HG02870 (cell line): ENCODE measurements around the gene TAOK1.
A peak's percentile ranks its signal among the peaks of the same experiment; 100 is the strongest.

Source experiments
- ATAC-seq: cut with Tn5 transposase; IDR thresholded peaks from one replicate; pipeline ENCODE4 v1.9.1; 2021; ENCODE audit warnings: mild to moderate bottlenecking, moderate library complexity; ENCODE audit not compliant: unreplicated experiment

The TAOK1 gene

DNA sequence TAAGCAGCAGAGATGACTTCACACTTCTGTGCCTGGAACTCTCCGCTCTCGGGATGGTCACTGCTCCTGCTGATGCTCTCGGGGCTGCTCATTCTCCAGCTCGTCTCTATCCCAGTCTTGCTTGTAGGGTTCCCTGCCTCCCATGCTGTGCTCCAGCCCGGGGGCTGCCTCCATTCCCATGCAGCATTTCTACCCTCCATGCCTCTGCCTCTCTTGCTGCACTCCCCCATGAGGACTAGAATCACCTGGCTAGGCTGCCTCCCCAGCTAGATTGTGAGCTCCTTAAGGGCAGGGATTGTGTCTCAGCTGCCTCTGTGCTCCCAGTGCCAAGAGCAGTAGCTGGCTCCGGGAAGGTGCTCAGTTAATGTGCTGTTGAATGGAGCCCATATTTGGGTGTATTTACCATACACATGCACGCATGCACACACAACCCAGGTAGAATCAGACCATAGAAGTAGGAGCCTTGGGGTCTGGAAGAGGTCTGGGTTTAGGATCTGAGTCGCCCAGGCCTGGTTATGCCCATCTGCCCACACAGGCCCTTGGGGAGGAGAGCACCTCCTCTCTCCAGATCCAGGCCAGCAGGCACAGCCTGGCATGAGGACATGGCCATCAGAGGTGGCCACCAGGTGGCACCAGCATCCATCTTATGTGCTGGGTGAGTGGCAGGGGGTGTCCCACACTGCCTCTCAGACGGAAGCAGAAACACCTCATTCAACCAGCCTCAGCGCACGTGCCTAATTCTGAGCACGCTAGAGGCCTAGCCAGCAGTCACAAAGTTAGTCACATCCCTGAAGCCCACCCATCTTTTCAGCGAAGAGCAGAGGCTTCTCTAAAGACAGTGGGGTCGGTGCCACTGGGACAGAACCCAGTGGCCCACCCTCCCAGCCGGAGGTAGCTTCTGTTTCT, 190.0 kb downstream of the TAOK1 start:
- ATAC-seq = peak; percentile 69

DNA sequence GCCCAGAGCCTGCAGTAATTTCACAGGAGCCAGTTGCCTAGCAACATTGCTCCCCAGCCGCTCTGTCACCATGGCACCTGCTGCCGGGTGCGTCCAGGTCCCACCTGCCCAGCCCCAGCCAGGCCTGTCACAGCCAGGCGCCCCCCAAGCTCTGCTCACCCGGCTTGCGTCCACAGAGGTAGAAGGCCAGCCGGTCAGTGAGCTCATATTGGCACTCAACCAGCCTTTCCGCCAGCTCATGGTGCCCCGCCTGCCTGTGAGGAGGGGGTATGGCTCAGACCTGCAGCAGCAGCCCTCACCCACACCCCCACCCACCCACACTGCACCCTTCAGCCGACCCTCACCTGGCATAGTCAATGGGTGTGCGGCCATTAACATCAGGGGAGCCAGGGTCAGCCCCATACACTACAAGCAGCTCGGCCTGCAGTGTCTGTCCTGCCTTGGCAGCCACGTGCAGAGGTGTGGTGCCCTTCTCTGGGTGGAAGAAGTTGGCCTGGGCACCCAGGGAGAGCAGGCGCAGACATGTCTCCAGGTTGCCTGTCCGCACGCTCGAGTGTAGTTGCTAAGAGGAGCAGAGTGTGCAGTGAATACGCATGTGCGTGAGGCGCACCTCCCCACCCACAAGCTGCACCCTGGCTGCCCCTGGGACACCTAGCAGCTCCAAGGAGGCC, 191.6 kb downstream of the TAOK1 start:
- no peak for ATAC-seq

DNA sequence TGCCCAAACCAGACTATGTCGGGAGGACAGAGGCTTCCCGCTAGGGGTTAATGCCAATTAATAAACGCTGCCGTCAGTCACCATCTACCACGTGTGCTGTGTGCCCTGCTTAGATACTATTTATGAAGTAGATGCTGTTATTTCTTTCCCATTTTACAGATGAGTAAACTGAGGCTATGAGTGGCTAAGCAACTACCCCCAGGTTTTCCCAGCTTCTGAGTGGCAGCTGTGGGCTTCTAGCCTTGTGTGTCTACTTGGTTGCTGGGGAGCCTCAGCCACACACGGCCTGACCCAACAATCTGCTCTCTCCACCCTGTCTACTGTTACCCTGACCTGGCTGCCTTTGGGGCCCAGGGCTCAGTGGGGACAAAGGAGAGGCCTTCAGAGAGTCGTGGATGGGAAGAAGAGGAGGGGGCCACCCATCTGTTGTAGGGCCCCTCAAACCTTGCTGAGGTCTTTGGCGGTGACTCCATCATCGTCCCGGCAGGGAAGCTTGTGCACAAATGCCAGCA, 192.1 kb downstream of the TAOK1 start:
- ATAC-seq = no peak

DNA sequence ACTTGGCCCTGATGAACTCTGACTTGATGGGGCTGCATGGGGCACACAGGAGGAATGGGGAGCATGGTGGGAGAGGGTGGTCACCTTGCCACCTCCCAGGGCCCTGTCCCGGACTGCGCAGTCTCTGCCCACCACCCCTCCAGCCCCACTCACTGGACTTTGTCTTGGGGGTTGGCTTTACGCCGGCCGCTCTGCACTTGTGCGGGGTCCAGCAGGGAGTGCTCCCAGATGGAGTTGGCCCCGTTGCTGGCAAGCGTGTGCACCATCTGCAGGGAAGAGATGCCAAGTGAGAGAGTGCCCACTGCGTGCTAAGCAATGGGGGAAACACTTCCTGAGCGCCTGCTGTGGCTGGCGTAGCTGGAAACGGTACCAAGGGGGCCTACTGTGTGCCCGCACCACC, 192.6 kb downstream of the TAOK1 start:
- no peak for ATAC-seq

DNA sequence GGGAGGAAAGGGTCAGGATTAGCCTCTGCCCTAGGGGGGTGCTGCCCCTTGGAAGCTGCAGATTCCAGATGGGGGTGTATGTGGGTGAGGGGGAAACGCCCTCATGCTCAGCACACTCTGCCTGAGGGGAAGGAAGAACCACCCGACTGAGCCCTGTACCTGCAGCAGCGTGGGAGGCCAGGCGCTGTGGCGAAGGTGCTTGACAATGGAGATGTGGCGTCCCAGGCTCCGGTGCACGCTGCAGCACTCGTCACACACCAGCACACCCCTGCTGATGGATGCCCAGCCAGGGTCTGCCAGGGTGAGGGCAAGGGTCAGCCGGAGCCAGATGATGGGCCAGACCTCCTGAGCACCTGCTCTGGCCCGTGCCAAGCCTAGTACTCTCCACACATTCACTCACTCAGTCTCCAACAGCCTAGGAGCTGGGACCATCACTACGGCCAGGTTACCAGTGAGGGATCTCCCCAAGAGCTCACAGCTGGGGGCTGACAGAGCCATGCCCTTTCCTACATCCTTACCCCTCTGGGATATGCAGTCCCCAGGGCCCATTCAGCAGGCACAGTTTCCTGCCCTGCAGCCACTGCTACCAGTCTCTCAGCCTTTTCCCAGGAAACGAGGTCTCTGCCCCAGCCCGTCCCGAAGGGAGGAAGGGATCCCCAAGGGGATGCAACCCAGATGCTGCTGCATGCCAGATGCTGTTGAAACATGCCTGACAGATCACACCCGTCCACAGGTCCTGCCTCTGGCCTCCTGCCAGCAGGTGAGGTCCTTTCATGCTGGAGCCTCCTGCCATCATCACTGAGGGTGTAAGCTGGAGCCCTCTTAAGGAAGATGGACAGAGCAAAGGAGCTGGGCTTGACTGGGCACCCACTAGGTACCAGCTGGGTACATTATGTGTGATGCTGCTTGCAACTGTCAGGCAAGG, 193.4 kb downstream of the TAOK1 start:
- no peak for ATAC-seq

DNA sequence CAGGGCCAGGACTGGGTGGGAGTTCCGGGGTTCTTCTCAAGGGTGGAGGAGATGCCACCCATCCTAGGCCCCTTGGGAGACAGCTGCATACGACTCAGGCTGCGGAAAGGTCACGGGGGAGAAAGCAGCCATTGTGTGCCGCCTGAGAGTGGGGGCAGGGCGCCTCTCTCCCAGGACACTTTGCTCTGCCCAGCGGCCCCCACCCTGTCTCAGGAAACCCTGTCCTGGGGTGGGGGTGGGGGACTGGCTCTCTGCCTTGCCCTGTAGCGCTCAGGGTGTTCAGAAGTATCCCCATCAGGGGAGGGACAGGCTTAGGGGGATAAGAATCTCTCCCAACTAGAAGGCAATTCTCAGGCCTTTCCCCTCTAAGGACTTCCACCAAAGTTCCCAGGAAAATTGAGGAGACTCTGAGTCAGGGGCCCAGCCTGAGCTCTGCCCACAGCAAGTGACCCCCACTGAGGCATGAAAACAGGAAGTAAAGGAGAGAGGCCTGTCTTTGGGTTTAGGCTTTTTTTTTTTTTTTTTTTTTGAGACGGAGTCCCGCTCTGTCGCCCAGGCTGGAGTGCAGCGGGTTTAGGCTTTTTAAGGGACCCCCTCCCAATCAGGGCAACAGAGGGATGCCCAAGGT, 194.4 kb downstream of the TAOK1 start:
- no peak for ATAC-seq

DNA sequence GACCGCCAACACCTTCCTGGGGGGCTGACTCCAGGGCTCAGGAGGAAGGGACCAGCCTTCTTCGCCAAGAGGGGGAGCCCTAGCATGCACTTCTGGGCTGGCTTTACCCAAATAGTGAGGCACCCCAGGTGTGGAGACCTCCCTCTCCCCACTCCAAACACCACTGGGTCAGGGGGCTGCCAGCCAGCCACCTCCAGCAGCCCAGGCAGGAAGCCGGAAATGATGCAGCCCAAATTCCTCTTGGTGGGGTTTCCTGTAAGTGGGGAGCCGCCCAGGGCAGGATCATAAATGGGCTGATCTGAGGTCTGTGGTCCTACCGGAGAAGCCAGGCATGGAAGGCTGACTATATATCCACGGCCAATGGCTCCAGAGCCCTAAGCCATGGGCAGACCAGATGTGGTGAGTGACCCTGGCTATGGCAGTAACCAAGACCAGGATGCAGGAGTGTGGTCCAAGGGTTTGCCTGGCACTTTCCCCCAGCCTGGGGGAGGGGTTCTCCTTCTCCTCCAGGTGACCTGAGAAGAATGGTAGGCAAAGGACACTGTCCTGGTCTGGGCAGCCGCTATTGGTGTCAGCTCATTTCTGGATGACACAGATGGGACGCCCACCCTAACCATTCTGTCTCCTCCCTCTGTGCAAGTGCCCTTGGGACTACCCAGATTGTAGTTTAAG, 195.1 kb downstream of the TAOK1 start:
- ATAC-seq = no peak

DNA sequence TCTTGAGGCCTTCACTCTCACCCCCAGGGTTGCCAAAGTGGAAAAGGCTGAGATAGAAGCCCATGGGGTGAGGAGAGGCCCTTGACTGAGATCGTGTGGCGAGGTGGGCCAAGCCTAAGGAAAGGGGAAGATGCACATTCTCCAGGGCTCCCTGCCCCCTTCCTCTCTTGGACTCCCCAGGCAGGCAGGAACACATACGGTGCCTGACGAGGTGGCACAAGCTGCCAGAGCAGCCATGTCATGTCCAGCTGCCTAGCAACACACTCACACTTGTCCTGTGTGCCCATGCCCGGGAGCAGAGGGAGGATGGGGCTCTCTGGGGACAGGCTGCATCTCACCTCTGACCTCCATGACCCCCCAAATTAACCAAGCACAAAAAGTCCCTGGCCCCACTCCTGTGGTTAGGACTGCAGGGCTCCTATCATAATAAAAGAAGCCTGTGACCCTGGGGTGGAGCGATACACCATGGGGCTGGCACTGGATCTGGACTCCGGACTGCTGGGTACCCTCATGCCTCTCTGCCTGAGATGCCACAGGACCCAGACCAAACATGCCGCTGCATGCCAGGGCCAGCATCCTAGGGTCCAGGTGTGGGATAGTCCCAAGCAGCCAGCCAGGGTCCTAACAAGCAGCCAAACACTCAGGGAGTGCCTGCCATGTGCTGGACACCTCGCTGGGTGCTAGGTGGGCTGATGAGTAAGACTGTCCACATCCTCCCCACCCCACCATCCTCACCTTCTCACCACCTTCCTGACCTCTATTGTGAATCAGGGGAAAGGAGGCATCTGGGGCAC, 196.7 kb downstream of the TAOK1 start:
- no peak for ATAC-seq

DNA sequence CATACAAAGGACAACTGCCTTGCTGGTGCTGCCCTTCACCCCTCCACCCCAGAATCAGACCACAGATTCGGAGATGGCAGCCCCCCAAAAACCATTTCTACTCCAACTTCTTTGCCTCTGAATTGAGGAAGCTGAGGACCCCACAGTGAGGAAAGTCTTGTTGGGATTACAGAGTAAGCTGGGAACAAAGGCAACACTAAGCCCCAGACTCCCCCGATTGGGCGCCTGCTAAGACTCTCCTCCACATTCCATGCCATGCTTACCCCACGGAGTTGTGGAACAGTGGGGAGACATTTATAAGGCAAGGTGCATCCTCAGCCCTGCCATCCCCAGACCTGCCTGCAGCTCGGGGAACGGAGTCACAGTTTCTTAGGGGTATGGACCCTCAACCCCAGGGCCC, 197.4 kb downstream of the TAOK1 start:
- no peak for ATAC-seq

DNA sequence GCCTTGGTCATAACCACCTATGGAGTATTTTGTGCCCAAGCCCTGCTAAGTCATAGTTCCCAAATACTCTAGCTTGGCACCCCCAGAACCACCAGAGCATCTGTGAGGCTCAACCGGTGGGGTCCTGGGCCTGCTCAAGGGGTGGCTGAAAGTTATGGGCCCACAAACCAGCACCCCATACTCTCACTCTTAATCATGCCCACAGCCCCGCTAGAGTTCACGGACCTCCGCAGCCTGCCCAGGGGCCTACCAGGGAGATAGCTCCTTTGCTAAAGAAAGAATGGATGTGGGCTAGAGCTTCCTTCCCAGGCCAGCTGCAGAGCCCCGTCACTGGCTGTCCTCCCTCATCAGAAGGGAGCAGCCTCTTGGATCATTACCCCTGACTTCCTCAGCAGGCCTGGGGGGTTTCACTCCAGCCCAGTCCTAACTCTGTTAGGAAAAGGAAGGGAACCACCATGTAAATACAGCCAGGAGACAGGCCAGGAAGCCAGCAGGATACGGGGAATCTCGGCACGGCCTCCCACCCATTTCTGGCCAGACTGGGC, 197.9 kb downstream of the TAOK1 start:
- no peak for ATAC-seq

DNA sequence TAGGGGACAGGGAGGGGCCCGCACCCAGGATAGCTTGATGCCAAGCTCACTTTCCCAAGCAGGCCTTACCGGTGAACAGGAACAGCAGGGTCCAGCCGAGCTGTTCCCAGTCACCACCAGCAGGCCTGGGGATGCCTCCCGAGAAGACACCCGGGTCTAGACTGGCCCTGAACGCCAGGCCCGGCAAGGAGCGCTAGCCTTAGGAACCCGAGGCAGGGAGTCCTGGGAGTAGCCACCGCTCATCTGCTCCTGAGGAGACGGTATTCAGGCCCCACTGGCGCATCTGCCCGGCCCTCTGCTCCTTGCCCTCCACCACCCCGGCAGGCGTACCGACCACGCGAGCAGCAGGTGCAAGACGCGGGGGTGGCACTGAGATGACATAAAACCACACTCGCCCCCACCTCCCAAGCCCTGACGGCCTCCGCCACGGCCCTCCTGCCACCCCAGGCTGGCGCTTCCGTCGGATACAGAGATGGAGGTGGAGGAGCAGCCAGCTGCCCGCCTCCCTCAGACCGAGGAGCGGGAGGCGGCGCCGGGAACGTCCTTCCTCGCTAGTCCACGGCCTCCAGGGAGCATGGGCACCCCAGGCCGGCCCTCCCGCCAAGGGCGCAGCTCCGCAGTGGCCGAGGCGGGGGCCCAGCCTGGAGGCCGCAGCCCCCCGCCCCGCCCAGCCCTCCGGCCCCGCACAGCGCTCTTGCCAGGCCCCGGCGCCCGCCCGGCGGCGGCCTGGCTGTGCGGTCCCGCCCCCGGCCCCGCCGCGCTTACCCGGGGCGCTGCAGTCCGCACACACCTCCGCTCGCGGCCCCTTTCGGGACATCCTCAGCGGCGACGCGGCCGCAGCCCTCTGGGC, 198.6 kb downstream of the TAOK1 start:
- peak; percentile 11 for ATAC-seq

DNA sequence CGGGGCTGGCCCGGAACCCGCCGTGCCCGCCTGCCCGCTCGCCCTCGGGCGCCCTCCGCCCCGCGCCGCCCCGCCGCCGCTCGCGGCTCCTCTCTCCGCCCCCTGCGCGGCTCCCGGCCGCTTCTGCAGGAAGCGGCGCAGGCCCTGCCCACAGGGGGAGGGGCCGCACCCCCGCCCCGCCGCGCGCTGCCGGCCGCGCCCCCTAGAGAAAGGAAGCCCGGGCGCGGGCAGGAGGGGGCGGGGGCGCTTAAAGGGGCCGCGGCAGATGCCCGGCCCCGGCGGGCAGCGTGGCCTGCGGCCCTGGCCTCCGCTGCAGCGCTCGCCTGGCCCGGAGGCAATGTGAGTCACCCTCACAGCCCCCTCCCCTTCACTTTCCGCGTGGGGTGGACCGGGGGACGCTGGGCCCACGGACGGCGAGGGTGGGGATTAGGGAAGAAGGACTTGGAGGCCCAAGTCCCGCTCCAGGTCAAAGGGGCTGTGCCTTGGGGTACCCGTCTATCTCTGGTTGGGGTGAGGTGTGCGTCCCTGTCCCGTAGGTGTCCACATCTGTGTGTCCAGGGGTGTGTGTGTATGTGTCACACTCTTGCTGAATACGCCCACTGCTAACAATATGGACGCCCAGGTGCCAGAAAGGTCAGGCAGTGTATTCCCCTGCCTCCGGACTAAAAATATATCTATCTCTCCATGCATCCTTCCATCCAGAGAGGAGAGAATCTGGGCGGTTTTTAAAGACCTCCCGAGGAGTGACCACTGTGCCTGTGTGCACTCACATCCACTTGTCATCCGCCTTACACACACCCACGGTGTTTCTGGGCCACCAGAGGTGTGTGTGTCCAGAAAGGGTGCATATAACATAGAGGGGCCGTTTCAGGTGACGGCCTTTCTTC, 199.6 kb downstream of the TAOK1 start, which contains the start of gene GIT1:
GIT1 (minus strand) TSS at position 125 of the 887 bp plus-strand sequence. CDS start 270 bp downstream, outside the sequence.
- ATAC-seq = peak; percentile 40

DNA sequence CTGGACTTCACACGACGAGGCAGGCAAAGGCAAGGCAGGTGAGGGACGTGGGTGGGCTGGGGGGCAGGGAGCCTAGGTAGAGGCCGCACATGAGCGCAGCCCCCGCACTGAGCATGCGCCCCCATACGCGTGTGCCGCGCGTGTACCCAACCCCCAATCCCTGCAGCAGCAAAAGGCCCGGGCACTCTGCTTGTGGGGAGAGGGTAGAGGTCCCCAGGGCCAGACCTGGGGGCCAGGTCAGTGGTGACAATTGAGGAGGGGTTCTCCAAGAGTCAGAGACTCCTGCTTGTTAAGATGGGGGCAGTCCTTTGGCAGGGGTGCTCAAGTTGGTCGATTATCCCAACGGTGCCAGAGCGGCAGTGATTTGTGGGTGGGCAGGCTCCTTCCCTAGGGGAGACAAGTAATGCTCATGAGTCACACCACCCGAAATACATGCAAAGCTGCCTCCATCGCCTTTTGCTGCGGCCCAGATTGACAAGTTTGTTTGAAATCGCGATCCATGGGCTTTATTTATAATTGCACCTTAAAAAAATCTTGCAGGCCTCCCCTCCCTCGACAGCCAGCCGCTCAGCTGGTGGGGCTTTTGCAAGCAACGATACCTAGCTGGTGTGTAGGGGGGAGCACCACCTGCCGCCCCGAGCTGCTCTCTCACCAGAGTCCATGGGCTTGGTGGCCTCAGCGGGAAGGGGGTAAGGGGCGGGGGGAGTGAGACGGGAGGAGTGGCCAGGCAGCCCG, 200.4 kb downstream of the TAOK1 start:
- ATAC-seq = no peak

DNA sequence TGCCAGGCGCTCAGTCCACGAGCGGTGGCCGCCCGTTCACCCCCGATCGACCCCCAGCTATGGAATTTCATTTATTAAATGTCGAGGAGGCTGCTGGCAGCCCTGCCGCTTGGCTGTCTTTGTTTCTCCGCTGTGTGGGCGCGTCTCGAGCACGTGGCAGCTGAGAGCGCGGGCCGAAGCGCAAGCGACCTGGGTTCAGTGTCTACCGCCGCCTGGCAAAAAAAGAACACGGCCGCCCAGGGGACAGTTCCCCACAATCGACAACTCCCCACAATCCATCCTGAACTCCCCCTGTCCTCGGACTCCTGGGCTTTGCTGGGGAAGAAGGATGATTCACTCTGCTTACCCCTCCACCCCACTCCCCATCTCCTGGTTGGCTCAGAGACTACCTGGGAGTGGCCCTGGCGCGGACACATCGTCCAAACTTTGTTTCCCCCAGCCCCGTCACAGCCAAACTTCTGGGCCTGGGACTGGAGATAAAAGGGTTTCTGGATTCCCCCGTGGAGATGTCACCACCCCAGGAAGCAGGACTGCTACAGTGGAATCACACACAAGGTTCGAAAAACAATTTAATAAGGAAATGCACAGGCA, 201.1 kb downstream of the TAOK1 start:
- no peak for ATAC-seq

DNA sequence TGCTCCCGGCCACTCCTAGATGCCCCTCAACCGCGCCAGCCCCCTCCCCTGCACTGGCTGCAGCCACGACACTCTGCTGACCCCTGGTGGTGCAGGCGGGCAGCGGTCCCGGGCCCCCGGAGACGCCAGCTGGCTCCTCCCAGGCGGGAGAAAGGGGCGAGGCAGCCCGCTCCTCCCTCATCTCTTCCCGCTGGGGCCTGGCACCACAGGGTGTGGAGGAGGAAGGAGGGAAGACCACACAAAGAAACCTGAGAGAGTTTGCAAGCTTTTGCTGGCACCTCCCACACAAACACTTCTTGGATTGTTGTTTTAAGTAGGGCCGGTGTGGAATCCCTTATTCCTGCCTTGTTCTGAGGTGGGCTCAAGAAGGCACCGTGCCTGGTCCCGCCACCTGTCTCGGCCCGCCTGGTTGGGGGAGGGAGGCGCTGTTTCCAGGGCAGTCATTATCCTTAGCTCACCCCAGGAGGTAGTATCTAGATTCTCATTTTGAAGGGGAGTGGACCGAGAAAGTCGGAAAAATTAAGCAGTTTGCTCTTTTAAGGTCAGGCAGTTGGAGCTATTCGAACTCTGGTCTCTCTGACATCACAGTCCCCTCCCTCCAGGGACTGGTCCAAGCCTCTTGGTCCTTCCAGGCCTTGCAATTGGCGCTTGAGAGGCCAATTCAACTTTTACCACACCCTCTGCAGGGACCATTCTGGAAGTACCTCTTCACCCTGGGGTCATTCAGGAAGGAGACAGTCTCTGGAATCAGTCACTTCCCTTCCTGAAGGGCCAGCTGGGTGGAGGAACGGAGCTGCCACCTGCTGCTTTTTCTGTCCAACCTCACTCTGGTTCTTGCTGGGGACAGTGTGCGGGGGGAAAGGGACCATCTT, 201.8 kb downstream of the TAOK1 start:
- ATAC-seq = no peak
